Calu3 (cell line): Measurements from ENCODE around the gene FAM153A. TPM values are rescaled to one million over a fixed set of nuclear protein-coding genes. Genes with fewer than 3 reads are reported as not detected.
"Not testable (repeated sequence)": the region's sequence is repeated elsewhere in the genome, so short reads cannot be mapped to it uniquely, and the experiment has no call there.

Source experiments
- Bru-seq: library from RNA; stranded (reverse); fragments of 400-500 nt; gene quantifications from one replicate; lab custom pipeline; 2021; lab: Mats Ljungman, UMichigan
- BruChase-seq, 2 experiments: library from RNA; stranded (reverse); fragments of 400-500 nt; gene quantifications; one replicate each; lab custom pipeline; 2021; lab: Mats Ljungman, UMichigan
- BruUV-seq: library from RNA; stranded (reverse); fragments of 400-500 nt; replicated peaks from 2 replicates; lab custom pipeline; 2021; lab: Mats Ljungman, UMichigan
- CTCF ChIA-PET: fragments of 300-600 bp; sonication (Branson Sonifier 250); formaldehyde crosslinking; loops from one replicate; lab custom pipeline; 2022; ENCODE audit warnings: antibody characterized with exemption; lab: Charles Lee
- DNase-seq: peaks from one replicate; pipeline ENCODE4 v3.0.0; 2022
- H3K27ac Mint-ChIP-seq: one replicate; pipeline ENCODE4 v1.8.0; 2022; ENCODE audit warnings: mixed read lengths; ENCODE audit not compliant: unreplicated experiment
- H3K27me3 Mint-ChIP-seq: one replicate; pipeline ENCODE4 v1.8.0; 2022; ENCODE audit warnings: mixed read lengths; ENCODE audit not compliant: unreplicated experiment
- H3K36me3 Mint-ChIP-seq: one replicate; pipeline ENCODE4 v1.8.0; 2022; ENCODE audit warnings: mild to moderate bottlenecking, moderate library complexity, mixed read lengths; ENCODE audit not compliant: insufficient read depth, unreplicated experiment
- H3K4me1 Mint-ChIP-seq: one replicate; pipeline ENCODE4 v1.8.0; 2022; ENCODE audit warnings: mild to moderate bottlenecking, low read depth, mixed read lengths; ENCODE audit not compliant: unreplicated experiment
- H3K4me3 Mint-ChIP-seq: one replicate; pipeline ENCODE4 v1.8.0; 2022; ENCODE audit warnings: mild to moderate bottlenecking, low read depth, moderate library complexity, mixed read lengths; ENCODE audit not compliant: unreplicated experiment
- H3K9me3 Mint-ChIP-seq: one replicate; pipeline ENCODE4 v1.8.0; 2022; ENCODE audit warnings: low read depth, mixed read lengths; ENCODE audit not compliant: unreplicated experiment
- intact Hi-C: fragments of 100-400 bp; cut with micrococcal nuclease; formaldehyde crosslinking; loops from one replicate; pipeline ENCODE4 v1.10.0; 2022; ENCODE audit not compliant: unreplicated experiment
- long read RNA-seq: library from polyadenylated mRNA; stranded (forward); transcript quantifications from one replicate; pipeline ENCODE4 v2.0.0, GENCODE V29; 2022
- total RNA-seq: library from RNA; stranded (reverse); gene quantifications from 2 replicates; pipeline ENCODE4 v1.2.3, GENCODE V29; 2022

FAM153A gene
- total RNA-seq: 4.3 and 8.4 TPM in 2 replicates
- Bru-seq, nascent RNA: percentile 32 among the genes with signal in this experiment
- BruChase-seq, experiment 1, labeled RNA remaining after a 6-hour chase: percentile 36 among the genes with signal in this experiment
- percentile 34 among the genes with signal in this experiment for BruChase-seq, experiment 2, labeled RNA remaining after a 2-hour chase
- long read RNA-seq: 0 reads

DNA sequence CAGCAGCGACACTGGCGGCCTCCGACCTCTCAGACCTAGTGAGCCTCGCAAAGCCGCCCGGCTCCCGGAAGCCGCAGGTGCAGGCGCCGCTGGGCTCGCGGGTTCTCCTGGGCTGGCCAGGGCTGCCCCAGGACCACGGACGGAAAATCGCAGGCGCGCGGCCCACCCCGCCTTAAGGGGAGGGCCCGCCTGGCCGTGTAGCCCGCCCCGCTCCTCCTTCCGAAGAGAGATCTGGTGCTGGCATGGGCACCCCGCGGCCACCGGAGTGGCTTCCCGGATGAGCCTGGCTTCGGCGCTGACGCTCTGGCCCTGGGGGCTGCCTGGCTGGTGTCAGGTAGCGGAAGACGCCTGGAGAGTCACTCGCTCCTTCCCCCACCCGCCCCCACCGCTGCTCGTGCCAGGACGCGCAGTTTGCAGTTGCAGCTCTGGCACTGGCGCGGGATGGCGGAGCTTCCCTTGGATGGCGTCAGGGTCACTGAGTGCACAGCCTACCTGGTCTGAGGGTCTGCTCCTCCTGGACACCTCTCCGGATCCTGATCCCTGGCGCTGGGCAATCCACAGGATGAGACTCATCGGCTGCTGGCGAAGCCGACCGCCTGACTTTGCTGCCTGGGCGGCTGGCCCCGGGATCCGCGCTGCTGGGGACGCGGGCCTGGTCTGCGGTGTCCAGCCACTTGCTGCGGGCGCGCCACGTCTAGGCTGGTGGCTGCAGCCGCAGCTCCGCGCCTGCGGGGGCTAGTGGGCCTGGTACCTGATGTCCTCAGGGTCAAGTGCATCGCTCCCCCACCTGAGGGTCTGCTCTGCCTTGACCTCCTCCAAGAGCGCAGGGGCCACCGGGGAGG, at the start of gene FAM153A:
FAM153A (minus strand) TSS at position 108 of the 842 bp plus-strand sequence.
- DNase-seq, H3K4me3 Mint-ChIP-seq, H3K4me1 Mint-ChIP-seq, intact Hi-C loops, H3K27ac Mint-ChIP-seq, H3K27me3 Mint-ChIP-seq, H3K36me3 Mint-ChIP-seq, CTCF ChIA-PET, BruUV-seq, H3K9me3 Mint-ChIP-seq: not testable (repeated sequence)

DNA sequence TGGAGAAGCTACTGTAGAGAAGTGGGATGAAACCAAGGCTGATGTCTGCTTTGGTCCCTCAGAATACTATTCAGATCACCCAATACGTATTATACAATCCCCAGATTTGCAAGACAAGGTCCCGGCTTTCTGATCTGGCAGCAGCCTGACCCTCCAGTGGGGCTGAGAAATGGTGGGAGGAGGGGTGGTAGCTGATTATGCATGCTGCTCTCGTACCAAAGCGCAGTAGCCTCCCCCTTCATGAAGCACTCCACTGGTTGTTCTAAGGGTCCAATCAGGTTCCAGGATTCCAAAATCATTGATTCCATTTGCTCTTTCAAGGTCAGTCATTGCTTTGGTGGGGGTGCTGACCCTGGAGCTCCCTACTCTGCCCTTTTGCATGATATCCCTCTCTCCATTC, 49.6 kb upstream of the FAM153A start:
- intact Hi-C loops, H3K27ac Mint-ChIP-seq, H3K4me1 Mint-ChIP-seq, DNase-seq, H3K4me3 Mint-ChIP-seq, H3K36me3 Mint-ChIP-seq, CTCF ChIA-PET, H3K9me3 Mint-ChIP-seq, BruUV-seq: not testable (repeated sequence)
- H3K27me3 Mint-ChIP-seq: peaks cover 14% of the 10 kb centered on the region

DNA sequence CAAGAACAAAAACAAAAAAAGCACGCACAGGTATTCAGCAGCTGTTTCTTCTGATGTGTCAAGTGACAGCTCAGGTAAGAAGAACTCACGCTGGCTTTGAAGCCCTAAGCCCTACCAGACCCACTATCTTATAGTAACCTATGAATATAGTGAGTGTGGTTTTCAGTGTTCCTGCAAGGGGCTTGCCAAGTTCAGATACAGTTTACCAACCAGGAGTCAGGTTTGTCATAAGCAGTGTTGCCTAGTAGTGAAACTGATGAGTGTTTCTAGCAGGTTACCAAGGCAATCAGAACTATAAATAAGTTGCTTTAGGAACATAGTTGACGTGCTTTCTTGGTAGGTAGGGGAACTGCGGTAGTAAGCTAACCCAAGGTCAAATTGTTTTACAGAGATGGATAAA, 43.4 kb upstream of the FAM153A start:
- intact Hi-C loops, CTCF ChIA-PET, H3K9me3 Mint-ChIP-seq, DNase-seq, H3K36me3 Mint-ChIP-seq, H3K27ac Mint-ChIP-seq, H3K27me3 Mint-ChIP-seq, H3K4me1 Mint-ChIP-seq, H3K4me3 Mint-ChIP-seq, BruUV-seq: not testable (repeated sequence)

DNA sequence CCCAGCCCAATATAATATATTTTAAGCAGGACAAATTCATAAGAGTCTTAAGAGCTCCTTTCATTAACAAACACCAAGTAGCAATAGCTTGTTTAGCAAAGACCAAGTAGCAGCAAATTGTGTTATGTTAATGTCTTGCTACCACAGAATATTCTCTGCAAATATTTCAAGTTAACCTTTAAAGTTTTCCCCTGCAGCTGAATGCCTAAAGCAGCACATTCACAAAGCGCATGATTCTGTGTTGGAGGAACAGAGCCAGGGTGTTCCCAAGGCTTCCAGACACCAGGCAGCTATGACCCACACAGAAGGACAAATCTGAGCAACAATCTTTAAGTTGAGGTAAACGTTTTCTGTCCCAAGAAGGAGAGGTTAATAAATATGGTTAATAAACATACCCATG, 42.1 kb upstream of the FAM153A start:
- H3K36me3 Mint-ChIP-seq, CTCF ChIA-PET, intact Hi-C loops, BruUV-seq, H3K27ac Mint-ChIP-seq, H3K4me3 Mint-ChIP-seq, DNase-seq, H3K9me3 Mint-ChIP-seq, H3K27me3 Mint-ChIP-seq, H3K4me1 Mint-ChIP-seq: not testable (repeated sequence)

DNA sequence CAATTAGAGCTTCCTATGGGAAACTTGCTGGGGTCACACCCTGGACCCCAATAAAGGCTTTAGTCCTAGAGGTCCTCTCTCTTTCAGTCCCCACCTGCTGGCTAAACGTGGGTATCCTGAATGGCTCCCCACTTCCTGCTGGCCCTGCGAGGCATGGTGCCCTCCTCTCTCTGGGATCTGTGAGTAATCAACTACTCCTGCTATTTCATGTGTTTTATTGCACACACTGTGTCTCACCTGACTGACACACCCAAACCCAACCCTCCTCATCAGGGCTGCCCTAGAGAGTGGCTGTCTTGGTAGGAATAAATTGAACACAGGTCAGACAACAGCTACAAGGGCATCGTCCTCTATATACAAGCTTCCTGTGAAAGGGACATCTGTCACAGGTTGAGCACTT, 39.8 kb upstream of the FAM153A start:
- H3K27me3 Mint-ChIP-seq, CTCF ChIA-PET: not testable (repeated sequence)

DNA sequence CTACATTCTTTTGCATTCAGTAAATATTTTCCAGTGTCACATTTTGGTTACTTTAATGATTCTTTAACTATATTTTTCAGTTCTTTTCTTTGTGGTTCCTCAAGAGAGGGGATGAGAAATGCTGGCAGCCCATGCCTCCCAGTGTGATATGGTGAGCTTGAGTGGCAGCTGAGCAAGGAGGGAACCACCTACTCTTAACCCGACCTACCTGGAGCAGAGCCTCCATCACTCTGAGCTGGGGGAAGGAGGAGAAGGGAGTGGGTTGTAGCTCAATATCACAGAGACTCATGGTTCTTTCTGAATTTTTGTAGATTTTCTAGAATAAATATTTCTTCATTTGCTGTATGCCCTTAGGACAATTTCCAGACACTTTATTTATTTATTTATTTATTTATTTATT, 37.0 kb upstream of the FAM153A start:
- H3K4me3 Mint-ChIP-seq, H3K4me1 Mint-ChIP-seq, H3K36me3 Mint-ChIP-seq, H3K27me3 Mint-ChIP-seq, intact Hi-C loops, DNase-seq, BruUV-seq, H3K9me3 Mint-ChIP-seq, H3K27ac Mint-ChIP-seq, CTCF ChIA-PET: not testable (repeated sequence)

More for the DNA sequence above, 39.8 kb upstream of the FAM153A start:
- BruUV-seq, H3K4me3 Mint-ChIP-seq, H3K36me3 Mint-ChIP-seq, H3K9me3 Mint-ChIP-seq, DNase-seq, intact Hi-C loops, H3K27ac Mint-ChIP-seq, H3K4me1 Mint-ChIP-seq: not testable (repeated sequence)

DNA sequence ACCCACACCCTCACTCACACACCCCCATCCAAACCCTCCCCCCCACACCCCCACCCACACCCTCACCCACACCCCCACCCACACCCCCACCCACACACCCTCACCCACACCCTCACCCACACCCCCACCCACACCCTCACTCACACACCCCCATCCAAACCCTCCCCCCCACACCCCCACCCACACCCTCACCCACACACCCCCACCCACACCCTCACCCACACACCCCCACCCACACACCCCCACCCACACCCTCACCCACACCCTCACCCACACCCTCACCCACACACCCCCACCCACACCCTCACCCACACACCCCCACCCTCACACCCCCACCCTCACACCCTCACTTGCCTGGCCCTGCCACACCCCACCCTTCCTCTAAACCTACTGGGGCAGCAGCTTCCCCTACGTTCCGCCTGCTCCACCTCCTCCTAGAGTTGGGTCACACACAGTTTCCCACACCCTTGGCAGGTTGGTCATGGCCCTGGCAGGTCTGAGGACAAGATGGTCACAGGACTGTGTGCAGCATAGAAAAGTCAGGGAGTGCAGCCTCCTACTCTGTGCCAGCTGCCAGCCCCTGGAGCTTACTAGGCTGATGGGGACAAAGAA, 30.2 kb upstream of the FAM153A start:
- H3K4me1 Mint-ChIP-seq, CTCF ChIA-PET, H3K27ac Mint-ChIP-seq, DNase-seq, H3K27me3 Mint-ChIP-seq, H3K36me3 Mint-ChIP-seq, H3K9me3 Mint-ChIP-seq, intact Hi-C loops, BruUV-seq, H3K4me3 Mint-ChIP-seq: not testable (repeated sequence)

DNA sequence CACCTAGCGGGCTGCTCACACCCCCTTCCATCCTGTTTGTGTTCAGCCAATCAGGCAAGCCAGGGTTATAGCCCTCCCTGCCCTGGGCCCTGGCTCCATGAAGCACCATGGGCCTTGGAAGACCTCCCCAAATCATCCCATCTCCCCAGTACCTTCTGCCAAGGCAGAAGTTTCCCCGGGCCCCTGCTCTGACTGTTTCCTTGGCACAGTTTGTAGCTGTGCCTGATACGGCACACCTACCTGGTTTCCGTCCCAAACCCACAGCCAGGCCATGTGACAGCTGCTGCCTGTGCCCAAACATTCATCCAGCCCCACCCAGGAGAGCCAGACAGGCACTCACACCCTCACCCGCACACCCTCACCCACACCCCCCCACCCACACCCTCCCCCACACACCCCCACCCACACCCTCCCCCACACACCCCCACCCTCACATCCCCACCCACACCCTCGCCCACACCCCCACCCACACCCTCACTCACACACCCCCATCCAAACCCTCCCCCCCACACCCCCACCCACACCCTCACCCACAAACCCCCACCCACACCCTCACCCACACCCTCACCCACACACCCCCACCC, 29.6 kb upstream of the FAM153A start:
- BruUV-seq, CTCF ChIA-PET, H3K36me3 Mint-ChIP-seq, H3K4me1 Mint-ChIP-seq, H3K9me3 Mint-ChIP-seq, DNase-seq, intact Hi-C loops, H3K27ac Mint-ChIP-seq, H3K4me3 Mint-ChIP-seq, H3K27me3 Mint-ChIP-seq: not testable (repeated sequence)

DNA sequence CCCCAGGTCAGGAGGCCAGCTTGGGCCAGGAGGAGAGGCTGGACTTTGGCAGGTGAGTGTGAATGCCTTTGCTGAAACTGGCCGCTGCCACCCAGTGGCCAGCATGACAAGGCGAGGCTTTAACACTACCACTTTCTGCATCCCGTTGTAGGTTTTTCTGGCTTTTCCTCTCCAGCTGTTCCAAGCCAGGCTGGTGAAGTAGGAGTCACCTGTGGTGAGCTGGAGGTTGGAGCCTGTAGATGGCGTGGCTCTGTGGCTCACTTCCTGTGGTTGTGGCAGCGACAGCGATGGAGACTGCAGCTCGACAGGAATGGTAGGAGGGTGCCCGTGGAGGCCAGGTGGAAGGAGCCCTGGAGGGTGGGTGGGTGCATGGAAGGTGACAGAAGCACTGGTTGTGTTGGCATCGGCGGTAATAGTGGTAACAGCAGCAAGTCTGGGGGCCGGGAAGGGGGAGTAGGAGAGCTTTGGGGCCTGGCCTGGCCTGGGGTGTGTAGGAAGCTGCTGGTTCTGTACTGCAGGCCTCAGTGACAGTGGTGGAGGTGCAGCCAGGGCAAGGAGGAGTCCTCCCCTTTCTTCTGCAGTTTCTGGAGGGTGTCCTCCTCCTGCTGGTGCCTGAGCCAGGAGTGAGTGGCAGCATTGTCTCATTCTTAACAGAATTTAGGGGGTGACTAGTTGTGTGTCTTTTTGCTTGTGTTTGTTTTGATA, 26.7 kb upstream of the FAM153A start:
- intact Hi-C loops, BruUV-seq, H3K9me3 Mint-ChIP-seq, DNase-seq, H3K4me1 Mint-ChIP-seq, CTCF ChIA-PET, H3K27ac Mint-ChIP-seq, H3K4me3 Mint-ChIP-seq, H3K36me3 Mint-ChIP-seq: not testable (repeated sequence)
- H3K27me3 Mint-ChIP-seq: peaks cover 33% of the 10 kb centered on the region
